Sigmoid colon (tissue), 4 donors: ENCODE results near the gene GPNMB.

Experiments
- CTCF ChIP-seq, 4 experiments: fragments of 450-650 bp in 3 of 4; fragments of 200-600 bp in 1 of 4; IDR thresholded peaks; one replicate each; pipeline ENCODE4 v1.5.1; 2016 to 2019; ENCODE audit warnings: antibody characterized with exemption in 4 of 4, mild to moderate bottlenecking in 3 of 4, moderate library complexity in 2 of 4
- POLR2AphosphoS5 ChIP-seq, 4 donors: sonication (generic); formaldehyde crosslinking; IDR thresholded peaks; one replicate each; pipeline ENCODE4 v1.6.1; 2017; ENCODE audit warnings: antibody characterized with exemption in 4 of 4

GRCh38 chr7:23246555-23246954 is at the start of gene GPNMB:
- no peak for TF ChIP-seq CTCF (IDR thresholded peaks at IDR 0.05)
- TF ChIP-seq POLR2AphosphoS5 (IDR thresholded peaks at IDR 0.05) = peak; percentile 19 to 74 (median 53)
